Skeletal muscle tissue (tissue), 4 donors: ENCODE results near the gene IGSF8. TPM values are rescaled to one million over a fixed set of nuclear protein-coding genes. Genes with fewer than 3 reads are reported as not detected.
A peak's percentile ranks its signal among the peaks of the same experiment; 100 is the strongest.

Source experiments
- H3K27ac ChIP-seq: one replicate; pipeline ENCODE4 v1.7.0; 2013; ENCODE audit warnings: mild to moderate bottlenecking, low read depth, low read length, inconsistent platforms
- H3K27me3 ChIP-seq, 3 donors: one replicate each; pipeline ENCODE4 v1.7.0; 2013; ENCODE audit warnings: low read length in 3 of 3; ENCODE audit not compliant: control insufficient read depth in 3 of 3, insufficient read depth in 3 of 3
- H3K36me3 ChIP-seq, 3 donors: one replicate each; pipeline ENCODE4 v1.7.0; 2013; ENCODE audit warnings: low read length in 3 of 3; ENCODE audit not compliant: control insufficient read depth in 3 of 3, insufficient read depth in 3 of 3
- H3K4me1 ChIP-seq, 3 donors: one replicate each; pipeline ENCODE4 v1.7.0; 2013; ENCODE audit warnings: low read length in 3 of 3, mild to moderate bottlenecking in 3 of 3; ENCODE audit not compliant: control insufficient read depth in 3 of 3, insufficient read depth in 3 of 3
- H3K4me3 ChIP-seq, 3 donors: one replicate each; pipeline ENCODE4 v1.7.0; 2013; ENCODE audit warnings: low read length in 3 of 3
- H3K9ac ChIP-seq, 3 donors: one replicate each; pipeline ENCODE4 v1.7.0; 2013; ENCODE audit warnings: low read length in 3 of 3, mild to moderate bottlenecking in 3 of 3, moderate library complexity in 2 of 3, low read depth in 1 of 3
- H3K9me3 ChIP-seq, 3 donors: one replicate each; pipeline ENCODE4 v1.7.0; 2013; ENCODE audit warnings: low read length in 3 of 3; ENCODE audit not compliant: control insufficient read depth in 3 of 3
- total RNA-seq: library from RNA; depleted of rRNA; stranded (reverse); fragments of >200 nt; gene quantifications from one replicate; pipeline ENCODE4 v1.2.3, GENCODE V29; 2014
- donor health status: Osteomylitis.

The IGSF8 gene
- total RNA-seq, 1 donor from 2014 or later: 11.5 TPM

- Histone ChIP-seq H3K4me1 (peaks cover 9 to 13% (median 12%) of the 10 kb centered on the region in 3 donors), H3K27ac (no peak overlapping the region), H3K27me3 (peaks cover under 1 to 8% (median 5%) of the 10 kb centered on the region in 3 donors), H3K4me3 (no peak overlapping the region), H3K9me3 (no peaks in the 10 kb centered on the region), H3K36me3 (no peaks in the 10 kb centered on the region), H3K9ac (no peak overlapping the region)
Observed at GRCh38 chr1:160075836-160076235, 22.6 kb downstream of the IGSF8 start.

GRCh38 chr1:160074865-160075264, 23.6 kb downstream of the IGSF8 start:
- Histone ChIP-seq H3K9ac (no peak overlapping the region), H3K4me3 (no peak overlapping the region), H3K9me3 (no peaks in the 10 kb centered on the region), H3K36me3 (no peaks in the 10 kb centered on the region), H3K27ac (no peak overlapping the region), H3K4me1 (peaks cover 15 to 20% (median 18%) of the 10 kb centered on the region in 3 donors), H3K27me3 (peaks cover 0 to 6% (median 0%) of the 10 kb centered on the region in 3 donors)

GRCh38 chr1:160071289-160071688, 27.1 kb downstream of the IGSF8 start:
- Histone ChIP-seq H3K27ac (no peak overlapping the region), H3K36me3 (no peaks in the 10 kb centered on the region), H3K4me1 (peaks cover 7 to 12% (median 7%) of the 10 kb centered on the region in 3 donors), H3K9ac (no peak overlapping the region), H3K4me3 (no peak overlapping the region), H3K27me3 (peaks cover 0 to 6% (median 0%) of the 10 kb centered on the region in 3 donors), H3K9me3 (no peaks in the 10 kb centered on the region)

- H3K4me1 ChIP-seq: peaks cover 7 to 12% (median 7%) of the 10 kb centered on the region in 3 donors
- H3K36me3 ChIP-seq: no peaks in the 10 kb centered on the region
- no peaks in the 10 kb centered on the region for H3K9me3 ChIP-seq
- peak overlapping the region; percentile 52 to 74 (median 72) for H3K9ac ChIP-seq
- peaks cover 0 to 6% (median 0%) of the 10 kb centered on the region in 3 donors for H3K27me3 ChIP-seq
- peak overlapping the region; percentile 85 to 90 (median 88) for H3K4me3 ChIP-seq
- no peak overlapping the region for H3K27ac ChIP-seq
Observed at GRCh38 chr1:160070243-160071163, 27.9 kb downstream of the IGSF8 start.

GRCh38 chr1:160069460-160070231, 28.8 kb downstream of the IGSF8 start, which contains the start of gene KCNJ10:
Gene KCNJ10, minus strand, starts transcription at chr1:160070160. Its CDS starts 27,628 bp downstream, at chr1:160042532.
- H3K27ac ChIP-seq: no peak within 1 kb of the TSS
- H3K27me3 ChIP-seq: peaks cover 0 to 6% (median 0%) of the 10 kb centered on the region in 3 donors
- H3K9ac ChIP-seq: peak within 1 kb of the TSS; percentile 52 to 74 (median 72)
- no peaks in the 10 kb centered on the region for H3K36me3 ChIP-seq
- peak within 1 kb of the TSS; percentile 85 to 90 (median 88) for H3K4me3 ChIP-seq
- no peaks in the 10 kb centered on the region for H3K9me3 ChIP-seq
- H3K4me1 ChIP-seq: peaks cover 7 to 12% (median 7%) of the 10 kb centered on the region in 3 donors

- H3K4me3 ChIP-seq: no peak overlapping the region
Observed at GRCh38 chr1:160068225-160068624, 30.2 kb downstream of the IGSF8 start.

GRCh38 chr1:160066829-160067745, 31.3 kb downstream of the IGSF8 start:
- Histone ChIP-seq H3K4me3 (no peak overlapping the region), H3K36me3 (no peaks in the 10 kb centered on the region), H3K4me1 (peaks cover 7 to 12% (median 7%) of the 10 kb centered on the region in 3 donors), H3K9ac (no peak overlapping the region), H3K27me3 (peaks cover 0 to 6% (median 0%) of the 10 kb centered on the region in 3 donors), H3K9me3 (no peaks in the 10 kb centered on the region), H3K27ac (no peak overlapping the region)

More at GRCh38 chr1:160068225-160068624, 30.2 kb downstream of the IGSF8 start:
- Histone ChIP-seq H3K4me1 (peaks cover 7 to 12% (median 7%) of the 10 kb centered on the region in 3 donors), H3K9me3 (no peaks in the 10 kb centered on the region), H3K36me3 (no peaks in the 10 kb centered on the region), H3K27me3 (peaks cover 0 to 6% (median 0%) of the 10 kb centered on the region in 3 donors), H3K9ac (no peak overlapping the region), H3K27ac (no peak overlapping the region)

GRCh38 chr1:160064746-160065145, 33.7 kb downstream of the IGSF8 start:
- no peaks in the 10 kb centered on the region for H3K36me3 ChIP-seq
- H3K4me3 ChIP-seq: no peak overlapping the region
- no peak overlapping the region for H3K9ac ChIP-seq
- no peaks in the 10 kb centered on the region for H3K9me3 ChIP-seq
- H3K4me1 ChIP-seq: no peaks in the 10 kb centered on the region
- H3K27me3 ChIP-seq: no peaks in the 10 kb centered on the region
- no peak overlapping the region for H3K27ac ChIP-seq

GRCh38 chr1:160064164-160064563, 34.3 kb downstream of the IGSF8 start:
- Histone ChIP-seq H3K9ac (no peak overlapping the region), H3K27ac (no peak overlapping the region), H3K4me1 (no peaks in the 10 kb centered on the region), H3K27me3 (no peaks in the 10 kb centered on the region), H3K36me3 (no peaks in the 10 kb centered on the region), H3K9me3 (no peaks in the 10 kb centered on the region), H3K4me3 (no peak overlapping the region)
